GM21528 (cell line): ENCODE data around the gene PRAC2.

Experiments
- ATAC-seq: cut with Tn5 transposase; IDR thresholded peaks from one replicate; pipeline ENCODE4 v1.9.1; 2021; ENCODE audit warnings: mild to moderate bottlenecking, moderate library complexity; ENCODE audit not compliant: unreplicated experiment, low FRiP score

PRAC2 gene

DNA sequence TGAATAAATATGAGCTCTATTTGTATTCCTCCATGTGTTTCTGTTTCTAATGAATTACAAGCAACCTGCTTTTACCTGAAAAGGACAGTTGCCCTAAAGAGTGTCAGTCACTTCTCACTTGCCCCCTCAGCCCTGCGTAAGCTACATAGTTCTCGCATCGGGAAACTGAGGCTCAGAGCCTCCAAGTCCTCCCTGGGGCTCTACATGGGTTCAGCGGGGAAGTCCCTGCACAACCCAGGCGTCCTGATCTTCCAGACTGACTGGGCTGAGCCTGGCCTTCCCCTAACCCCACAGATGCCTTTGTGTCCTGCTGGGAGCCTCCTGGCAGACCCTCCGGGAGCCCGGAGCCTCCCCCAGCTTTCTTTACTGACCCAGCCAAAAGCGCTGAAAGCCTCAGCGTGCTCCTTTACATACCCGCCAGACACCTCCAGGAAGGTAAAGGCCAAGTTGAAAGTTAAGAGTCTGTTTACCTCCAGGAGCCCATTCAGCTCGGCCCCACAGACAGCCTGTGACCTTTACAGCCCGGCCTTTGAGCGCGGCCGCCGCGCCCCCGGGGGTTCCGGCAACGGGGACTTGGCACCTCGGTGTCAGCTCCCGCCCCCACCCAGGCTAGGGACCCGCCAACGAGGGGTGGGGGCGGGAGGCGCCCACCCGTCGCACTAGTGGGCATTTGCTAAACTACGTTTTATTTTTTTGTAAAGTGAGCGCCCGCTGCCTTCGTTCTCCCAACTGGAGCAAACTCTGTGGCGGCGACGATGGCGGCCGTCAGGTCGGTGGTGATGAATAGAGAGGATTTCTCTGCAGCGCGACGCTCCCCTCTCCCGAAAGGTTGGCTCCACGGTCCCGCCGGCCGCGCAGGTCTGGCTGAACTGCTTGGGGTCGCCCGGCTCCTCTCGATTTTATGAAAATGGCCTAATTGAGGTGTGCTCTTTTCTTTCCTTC is 10.0 kb downstream of the PRAC2 start:
- ATAC-seq = no peak

- ATAC-seq = no peak
Measured at GRCh38 chr17:48733632-48734328, 10.8 kb downstream of the PRAC2 start.

- no peak for ATAC-seq
Measured at GRCh38 chr17:48734333-48735061, 11.5 kb downstream of the PRAC2 start.

- no peak for ATAC-seq
Measured at GRCh38 chr17:48735062-48735351, 12.0 kb downstream of the PRAC2 start.

GRCh38 chr17:48737330-48738043 is 14.5 kb downstream of the PRAC2 start:
- ATAC-seq = no peak

- no peak for ATAC-seq
Measured at GRCh38 chr17:48738424-48738802, 15.4 kb downstream of the PRAC2 start.

GRCh38 chr17:48738803-48739526 is 16.0 kb downstream of the PRAC2 start:
- ATAC-seq = no peak

- ATAC-seq = no peak
Measured at GRCh38 chr17:48740537-48740936, 17.6 kb downstream of the PRAC2 start.

- no peak for ATAC-seq
Measured at GRCh38 chr17:48745381-48746275, 22.6 kb downstream of the PRAC2 start.

DNA sequence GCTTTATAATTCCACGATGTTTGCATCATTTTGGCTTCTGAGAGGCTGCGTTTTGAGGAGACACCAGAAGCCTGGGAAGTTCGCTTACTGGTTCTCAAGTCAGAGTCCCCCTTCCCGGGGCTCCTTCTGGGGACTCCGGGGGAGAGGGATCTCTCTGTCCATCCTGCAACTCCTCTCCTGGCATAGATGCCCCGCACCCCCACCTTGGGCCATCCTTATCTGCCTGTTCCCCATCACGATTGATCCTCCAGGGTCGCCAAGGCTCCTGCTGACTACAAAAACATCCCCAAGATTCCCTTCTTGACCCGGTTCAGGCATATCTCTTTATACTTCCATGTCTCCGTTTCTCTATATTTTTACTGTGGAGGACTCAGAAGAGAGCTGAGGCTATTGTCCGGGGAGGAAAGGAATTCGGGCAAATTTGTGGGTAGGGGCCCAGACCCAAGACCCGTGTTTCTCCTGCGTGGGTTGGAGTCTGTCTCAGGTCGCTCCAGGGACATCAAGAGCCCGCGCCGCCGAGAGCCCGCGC is 24.0 kb downstream of the PRAC2 start:
- no peak for ATAC-seq

DNA sequence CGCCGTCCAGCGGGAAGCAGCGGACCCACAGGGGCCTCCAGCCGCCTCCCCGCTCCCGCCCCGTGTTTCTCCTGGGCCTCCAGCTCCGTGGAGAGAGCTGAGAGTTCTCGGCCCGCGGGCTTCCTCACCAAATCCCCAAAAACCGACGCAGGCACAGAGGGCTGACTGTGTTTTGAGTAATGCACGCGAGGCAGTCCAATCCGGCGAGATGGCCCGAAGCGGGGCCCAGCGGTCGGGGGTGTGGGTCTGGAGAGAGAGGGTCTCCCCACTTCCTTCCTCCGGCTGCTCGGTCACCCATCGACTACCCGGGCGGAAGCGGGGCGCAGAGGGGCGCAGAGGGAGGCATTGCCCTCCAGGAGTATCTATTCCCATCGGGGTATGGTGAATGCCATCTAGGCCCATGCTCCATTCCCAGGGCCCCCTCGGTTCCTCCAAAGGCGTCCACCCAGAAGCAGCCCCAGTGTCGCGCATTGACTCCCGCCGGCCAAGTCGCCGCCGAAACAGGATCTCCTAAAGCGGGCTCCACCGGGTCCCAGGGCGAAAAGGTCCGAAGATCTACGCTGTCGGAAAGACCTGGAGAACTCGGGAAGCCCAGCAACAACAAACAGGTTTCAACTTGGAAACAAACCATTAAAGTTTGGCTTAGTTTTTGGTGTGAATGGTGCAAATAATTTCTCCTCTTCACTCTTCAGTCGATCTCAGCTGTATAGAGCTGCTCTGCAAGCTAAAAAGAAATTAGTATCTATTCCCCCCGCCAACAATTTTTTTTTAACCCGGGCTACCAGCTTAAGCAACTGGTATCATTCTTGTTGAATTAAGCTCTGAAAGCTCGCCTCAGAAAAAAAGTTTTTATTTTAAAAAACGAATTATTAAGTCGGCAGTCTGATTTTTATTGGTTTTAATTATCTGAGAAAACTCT is 24.7 kb downstream of the PRAC2 start:
- no peak for ATAC-seq

- ATAC-seq = no peak
Measured at GRCh38 chr17:48748718-48749566, 26.0 kb downstream of the PRAC2 start.

DNA sequence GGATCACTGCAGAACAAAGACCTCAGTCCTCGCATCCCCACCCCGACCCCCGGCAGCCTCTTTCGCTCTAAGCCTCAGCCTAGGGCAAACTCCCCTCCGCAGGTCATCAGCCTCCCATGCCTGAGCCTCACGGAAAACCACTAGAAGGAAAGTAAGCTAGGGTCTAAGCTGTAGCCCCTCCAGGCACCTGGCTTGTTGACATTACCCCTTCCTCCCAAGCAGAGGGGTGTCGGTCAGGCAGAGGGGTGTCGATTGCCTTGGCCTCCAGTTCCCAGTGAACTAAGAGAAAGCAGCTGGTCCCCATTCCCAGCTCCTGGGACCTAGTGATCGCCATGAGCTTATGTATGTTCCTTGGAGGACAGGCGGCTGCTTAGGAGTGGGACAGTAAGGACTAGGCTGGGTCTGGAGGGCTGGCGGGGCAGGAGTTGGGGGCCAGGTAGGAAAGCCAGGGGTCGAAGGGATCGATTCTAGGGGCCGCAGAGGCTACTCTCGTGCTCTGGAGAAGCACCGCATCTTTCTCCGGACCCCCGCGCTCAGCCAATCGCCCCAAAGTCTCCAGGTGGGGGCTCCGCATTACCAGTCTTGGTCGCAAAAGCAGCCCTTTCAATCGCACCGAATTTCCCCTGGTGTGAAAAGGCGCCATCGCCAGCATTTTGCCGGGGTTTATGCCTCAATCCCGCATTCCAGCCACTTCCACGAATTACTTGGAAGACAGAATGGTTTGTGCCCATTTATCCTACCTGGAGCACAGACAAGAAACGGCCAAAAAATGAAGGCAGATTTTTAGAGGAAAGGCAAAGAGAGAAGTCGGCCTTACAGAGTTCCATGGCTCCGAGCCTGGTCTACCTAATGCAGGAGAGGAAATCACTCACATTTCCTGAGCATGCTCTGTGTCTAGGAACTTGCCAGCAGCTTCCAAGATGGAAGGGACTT is 26.9 kb downstream of the PRAC2 start:
- ATAC-seq = no peak

- no peak for ATAC-seq
Measured at GRCh38 chr17:48751172-48751571, 28.2 kb downstream of the PRAC2 start.

- no peak for ATAC-seq
Measured at GRCh38 chr17:48751733-48752398, 28.9 kb downstream of the PRAC2 start.
